ENCODE results near the gene MYH8. TPM values are rescaled to one million over a fixed set of nuclear protein-coding genes. Genes with fewer than 3 reads are reported as not detected.

MYH8 gene
- not detected in 2 replicates for total RNA-seq

GRCh38 chr17:10421900-10422542, at the start of gene MYH8:
Gene MYH8 (minus strand): TSS chr17:10421950. CDS start chr17:10420227, 1,723 bp downstream.
- intact Hi-C loops (cut with micrococcal nuclease) = no loop called here

- intact Hi-C loops (cut with micrococcal nuclease) = no loop called here
Measured at GRCh38 chr17:10469459-10469858, 47.7 kb upstream of the MYH8 start, which contains the start of gene MYH4. Gene MYH4 (minus strand): TSS chr17:10469559. CDS start chr17:10466745, 2,814 bp downstream.

GRCh38 chr17:10463402-10463801, 41.7 kb upstream of the MYH8 start:
- intact Hi-C loops (cut with micrococcal nuclease) = no loop called here

GRCh38 chr17:10460062-10460461, 38.3 kb upstream of the MYH8 start:
- intact Hi-C loops (cut with micrococcal nuclease) = no loop called here

GRCh38 chr17:10458701-10459100, 37.0 kb upstream of the MYH8 start:
- intact Hi-C loops (cut with micrococcal nuclease) = no loop called here

- intact Hi-C loops (cut with micrococcal nuclease) = no loop called here
Measured at GRCh38 chr17:10457952-10458351, 36.2 kb upstream of the MYH8 start.

GRCh38 chr17:10447026-10447931, 25.5 kb upstream of the MYH8 start:
- intact Hi-C loops (cut with micrococcal nuclease) = no loop called here

GRCh38 chr17:10439816-10440215, 18.1 kb upstream of the MYH8 start:
- intact Hi-C loops (cut with micrococcal nuclease) = no loop called here

- intact Hi-C loops (cut with micrococcal nuclease) = no loop called here
Measured at GRCh38 chr17:10435096-10435495, 13.3 kb upstream of the MYH8 start.

- intact Hi-C loops (cut with micrococcal nuclease) = no loop called here
Measured at GRCh38 chr17:10429421-10430045, 7.8 kb upstream of the MYH8 start.

- intact Hi-C loops (cut with micrococcal nuclease) = no loop called here
Measured at GRCh38 chr17:10428781-10429180, 7.0 kb upstream of the MYH8 start.

- intact Hi-C loops (cut with micrococcal nuclease) = no loop called here
Measured at GRCh38 chr17:10421211-10421610, 539 bp downstream of the MYH8 start.

- intact Hi-C loops (cut with micrococcal nuclease) = no loop called here
Measured at GRCh38 chr17:10420811-10421210, 939 bp downstream of the MYH8 start.

GRCh38 chr17:10417431-10417830, 4.3 kb downstream of the MYH8 start:
- intact Hi-C loops (cut with micrococcal nuclease) = no loop called here

- intact Hi-C loops (cut with micrococcal nuclease) = no loop called here
Measured at GRCh38 chr17:10415161-10415560, 6.6 kb downstream of the MYH8 start.

GRCh38 chr17:10403589-10403988, 18.2 kb downstream of the MYH8 start:
- intact Hi-C loops (cut with micrococcal nuclease) = no loop called here

GRCh38 chr17:10398352-10398751, 23.4 kb downstream of the MYH8 start:
- intact Hi-C loops (cut with micrococcal nuclease) = no loop called here

- intact Hi-C loops (cut with micrococcal nuclease) = no loop called here
Measured at GRCh38 chr17:10396524-10397163, 25.1 kb downstream of the MYH8 start.

GRCh38 chr17:10394201-10394887, 27.4 kb downstream of the MYH8 start:
- intact Hi-C loops (cut with micrococcal nuclease) = no loop called here

GRCh38 chr17:10392880-10393279, 28.9 kb downstream of the MYH8 start:
- intact Hi-C loops (cut with micrococcal nuclease) = no loop called here

- intact Hi-C loops (cut with micrococcal nuclease) = no loop called here
Measured at GRCh38 chr17:10385871-10386270, 35.9 kb downstream of the MYH8 start.
